NCI-H1105 treated with DMSO at 0.1 percent for 48 hours (cell line): ENCODE results near the gene CLIP4.

Source experiments
- DNase-seq: peaks from one replicate; lab custom pipeline; 2025; lab: John Stamatoyannopoulos, UW

The CLIP4 gene

GRCh38 chr2:29222381-29223179 lies 107.4 kb downstream of the CLIP4 start:
- DNase-seq, result no peak

GRCh38 chr2:29223257-29223656 lies 108.0 kb downstream of the CLIP4 start:
- DNase-seq, result no peak

GRCh38 chr2:29223851-29224692 lies 108.9 kb downstream of the CLIP4 start:
- DNase-seq, result peak; percentile 66

- no peak for DNase-seq
Observed at GRCh38 chr2:29224693-29225551, 109.7 kb downstream of the CLIP4 start.

GRCh38 chr2:29225814-29226213 lies 110.6 kb downstream of the CLIP4 start:
- no peak for DNase-seq

GRCh38 chr2:29226375-29226774 lies 111.2 kb downstream of the CLIP4 start:
- DNase-seq, result no peak

GRCh38 chr2:29226808-29227207 lies 111.6 kb downstream of the CLIP4 start:
- no peak for DNase-seq

GRCh38 chr2:29227935-29228675 lies 112.9 kb downstream of the CLIP4 start:
- no peak for DNase-seq

- DNase-seq, result no peak
Observed at GRCh38 chr2:29228947-29229346, 113.7 kb downstream of the CLIP4 start.

- no peak for DNase-seq
Observed at GRCh38 chr2:29229640-29230039, 114.4 kb downstream of the CLIP4 start.

GRCh38 chr2:29232041-29232440 lies 116.8 kb downstream of the CLIP4 start:
- DNase-seq, result no peak

- no peak for DNase-seq
Observed at GRCh38 chr2:29233428-29233827, 118.2 kb downstream of the CLIP4 start.

- DNase-seq, result no peak
Observed at GRCh38 chr2:29235411-29235810, 120.2 kb downstream of the CLIP4 start.

GRCh38 chr2:29236074-29236473 lies 120.9 kb downstream of the CLIP4 start:
- DNase-seq, result no peak

- no peak for DNase-seq
Observed at GRCh38 chr2:29238497-29238896, 123.3 kb downstream of the CLIP4 start.
